Measurements from ENCODE around the gene OR51A7.

DNA sequence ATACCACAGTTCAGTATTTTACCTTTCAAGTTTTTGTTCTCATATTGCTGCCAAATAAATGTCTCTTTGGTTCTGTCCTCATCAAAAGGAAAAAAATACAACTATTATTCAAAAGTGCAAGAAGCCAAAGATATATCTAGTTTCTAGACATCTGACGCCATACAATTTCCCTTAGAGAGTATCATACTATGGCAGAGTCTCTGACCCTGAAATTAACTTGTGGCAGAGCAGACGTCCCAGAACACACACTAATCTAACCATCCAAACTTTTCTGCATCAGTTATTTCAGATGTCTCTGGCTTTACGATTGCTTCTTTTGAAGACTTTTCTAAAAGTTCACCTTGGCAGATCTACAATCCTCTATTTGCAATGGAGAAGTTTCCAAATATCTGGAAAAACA lies 19.2 kb upstream of the OR51A7 start:
- TF ChIP-seq MXI1 (IDR thresholded peaks at IDR 0.05; ENCODE audit: low read depth, low read length) (no peak), EP300 (IDR thresholded peaks at IDR 0.05; ENCODE audit: low read length) (no peak), ZNF224 (CRISPR knock-in tag; IDR thresholded peaks at IDR 0.05) (no peak), MTA2 (IDR thresholded peaks at IDR 0.05; ENCODE audit: low read depth) (no peak), POLR2A (conservative IDR thresholded peaks at IDR 0.05) (no peak), NONO (IDR thresholded peaks at IDR 0.05; ENCODE audit: low read depth in 2 of 2, low read length in 1 of 2) (no peak), GABPA (tag; conservative IDR thresholded peaks at IDR 0.05; ENCODE audit: low read depth) (no peak), GATAD2A (IDR thresholded peaks at IDR 0.05) (no peak), MAZ (CRISPR knock-in tag; conservative IDR thresholded peaks at IDR 0.05 in 1 of 2, IDR thresholded peaks at IDR 0.05 in 1 of 2) (no peak), ZFX (CRISPR knock-in tag; IDR thresholded peaks at IDR 0.05) (no peak)
- TF ChIP-seq, protein P1, sequence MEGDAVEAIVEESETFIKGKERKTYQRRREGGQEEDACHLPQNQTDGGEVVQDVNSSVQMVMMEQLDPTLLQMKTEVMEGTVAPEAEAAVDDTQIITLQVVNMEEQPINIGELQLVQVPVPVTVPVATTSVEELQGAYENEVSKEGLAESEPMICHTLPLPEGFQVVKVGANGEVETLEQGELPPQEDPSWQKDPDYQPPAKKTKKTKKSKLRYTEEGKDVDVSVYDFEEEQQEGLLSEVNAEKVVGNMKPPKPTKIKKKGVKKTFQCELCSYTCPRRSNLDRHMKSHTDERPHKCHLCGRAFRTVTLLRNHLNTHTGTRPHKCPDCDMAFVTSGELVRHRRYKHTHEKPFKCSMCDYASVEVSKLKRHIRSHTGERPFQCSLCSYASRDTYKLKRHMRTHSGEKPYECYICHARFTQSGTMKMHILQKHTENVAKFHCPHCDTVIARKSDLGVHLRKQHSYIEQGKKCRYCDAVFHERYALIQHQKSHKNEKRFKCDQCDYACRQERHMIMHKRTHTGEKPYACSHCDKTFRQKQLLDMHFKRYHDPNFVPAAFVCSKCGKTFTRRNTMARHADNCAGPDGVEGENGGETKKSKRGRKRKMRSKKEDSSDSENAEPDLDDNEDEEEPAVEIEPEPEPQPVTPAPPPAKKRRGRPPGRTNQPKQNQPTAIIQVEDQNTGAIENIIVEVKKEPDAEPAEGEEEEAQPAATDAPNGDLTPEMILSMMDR (IDR thresholded peaks at IDR 0.05 in 2 of 3, conservative IDR thresholded peaks at IDR 0.05 in 1 of 3; ENCODE audit: insufficient read depth in 2 of 3, low read depth in 1 of 3, low read length in 3 of 3), result no peak
- TF ChIP-seq, protein P2, sequence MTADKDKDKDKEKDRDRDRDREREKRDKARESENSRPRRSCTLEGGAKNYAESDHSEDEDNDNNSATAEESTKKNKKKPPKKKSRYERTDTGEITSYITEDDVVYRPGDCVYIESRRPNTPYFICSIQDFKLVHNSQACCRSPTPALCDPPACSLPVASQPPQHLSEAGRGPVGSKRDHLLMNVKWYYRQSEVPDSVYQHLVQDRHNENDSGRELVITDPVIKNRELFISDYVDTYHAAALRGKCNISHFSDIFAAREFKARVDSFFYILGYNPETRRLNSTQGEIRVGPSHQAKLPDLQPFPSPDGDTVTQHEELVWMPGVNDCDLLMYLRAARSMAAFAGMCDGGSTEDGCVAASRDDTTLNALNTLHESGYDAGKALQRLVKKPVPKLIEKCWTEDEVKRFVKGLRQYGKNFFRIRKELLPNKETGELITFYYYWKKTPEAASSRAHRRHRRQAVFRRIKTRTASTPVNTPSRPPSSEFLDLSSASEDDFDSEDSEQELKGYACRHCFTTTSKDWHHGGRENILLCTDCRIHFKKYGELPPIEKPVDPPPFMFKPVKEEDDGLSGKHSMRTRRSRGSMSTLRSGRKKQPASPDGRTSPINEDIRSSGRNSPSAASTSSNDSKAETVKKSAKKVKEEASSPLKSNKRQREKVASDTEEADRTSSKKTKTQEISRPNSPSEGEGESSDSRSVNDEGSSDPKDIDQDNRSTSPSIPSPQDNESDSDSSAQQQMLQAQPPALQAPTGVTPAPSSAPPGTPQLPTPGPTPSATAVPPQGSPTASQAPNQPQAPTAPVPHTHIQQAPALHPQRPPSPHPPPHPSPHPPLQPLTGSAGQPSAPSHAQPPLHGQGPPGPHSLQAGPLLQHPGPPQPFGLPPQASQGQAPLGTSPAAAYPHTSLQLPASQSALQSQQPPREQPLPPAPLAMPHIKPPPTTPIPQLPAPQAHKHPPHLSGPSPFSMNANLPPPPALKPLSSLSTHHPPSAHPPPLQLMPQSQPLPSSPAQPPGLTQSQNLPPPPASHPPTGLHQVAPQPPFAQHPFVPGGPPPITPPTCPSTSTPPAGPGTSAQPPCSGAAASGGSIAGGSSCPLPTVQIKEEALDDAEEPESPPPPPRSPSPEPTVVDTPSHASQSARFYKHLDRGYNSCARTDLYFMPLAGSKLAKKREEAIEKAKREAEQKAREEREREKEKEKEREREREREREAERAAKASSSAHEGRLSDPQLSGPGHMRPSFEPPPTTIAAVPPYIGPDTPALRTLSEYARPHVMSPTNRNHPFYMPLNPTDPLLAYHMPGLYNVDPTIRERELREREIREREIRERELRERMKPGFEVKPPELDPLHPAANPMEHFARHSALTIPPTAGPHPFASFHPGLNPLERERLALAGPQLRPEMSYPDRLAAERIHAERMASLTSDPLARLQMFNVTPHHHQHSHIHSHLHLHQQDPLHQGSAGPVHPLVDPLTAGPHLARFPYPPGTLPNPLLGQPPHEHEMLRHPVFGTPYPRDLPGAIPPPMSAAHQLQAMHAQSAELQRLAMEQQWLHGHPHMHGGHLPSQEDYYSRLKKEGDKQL (CRISPR knock-in tag; IDR thresholded peaks at IDR 0.05; ENCODE audit: borderline replicate concordance), result no peak
- TF ChIP-seq, protein P3, sequence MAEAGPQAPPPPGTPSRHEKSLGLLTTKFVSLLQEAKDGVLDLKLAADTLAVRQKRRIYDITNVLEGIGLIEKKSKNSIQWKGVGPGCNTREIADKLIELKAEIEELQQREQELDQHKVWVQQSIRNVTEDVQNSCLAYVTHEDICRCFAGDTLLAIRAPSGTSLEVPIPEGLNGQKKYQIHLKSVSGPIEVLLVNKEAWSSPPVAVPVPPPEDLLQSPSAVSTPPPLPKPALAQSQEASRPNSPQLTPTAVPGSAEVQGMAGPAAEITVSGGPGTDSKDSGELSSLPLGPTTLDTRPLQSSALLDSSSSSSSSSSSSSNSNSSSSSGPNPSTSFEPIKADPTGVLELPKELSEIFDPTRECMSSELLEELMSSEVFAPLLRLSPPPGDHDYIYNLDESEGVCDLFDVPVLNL (CRISPR knock-in tag; IDR thresholded peaks at IDR 0.05; ENCODE audit: low read depth), result no peak

All from K562 (cell line).